Measurements from ENCODE around the gene TMEM207.

The TMEM207 gene

DNA sequence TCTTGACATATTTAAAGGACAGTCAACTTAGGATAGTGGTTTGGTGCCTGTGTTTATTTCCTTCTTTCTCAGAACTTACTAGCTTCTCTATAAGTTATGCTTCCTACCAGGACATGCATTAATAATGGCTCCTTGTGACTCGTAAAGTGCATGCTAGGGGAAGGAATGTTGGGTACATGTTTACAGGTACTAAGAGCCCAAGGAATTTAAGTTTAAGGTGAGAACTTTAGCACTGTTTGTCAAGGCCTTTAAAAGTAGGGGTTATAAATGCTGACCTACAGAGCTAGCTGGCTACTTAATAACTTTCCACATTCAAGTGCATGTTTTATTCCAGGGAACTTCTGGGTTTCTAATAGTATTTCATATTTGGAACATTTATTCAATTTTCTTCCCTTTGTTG lies at the start of gene TMEM207:
Gene TMEM207 (minus strand): TSS at position 101 of the 400 bp plus-strand sequence. CDS start 92 bp downstream, at position 9.
- TF ChIP-seq, protein P1, sequence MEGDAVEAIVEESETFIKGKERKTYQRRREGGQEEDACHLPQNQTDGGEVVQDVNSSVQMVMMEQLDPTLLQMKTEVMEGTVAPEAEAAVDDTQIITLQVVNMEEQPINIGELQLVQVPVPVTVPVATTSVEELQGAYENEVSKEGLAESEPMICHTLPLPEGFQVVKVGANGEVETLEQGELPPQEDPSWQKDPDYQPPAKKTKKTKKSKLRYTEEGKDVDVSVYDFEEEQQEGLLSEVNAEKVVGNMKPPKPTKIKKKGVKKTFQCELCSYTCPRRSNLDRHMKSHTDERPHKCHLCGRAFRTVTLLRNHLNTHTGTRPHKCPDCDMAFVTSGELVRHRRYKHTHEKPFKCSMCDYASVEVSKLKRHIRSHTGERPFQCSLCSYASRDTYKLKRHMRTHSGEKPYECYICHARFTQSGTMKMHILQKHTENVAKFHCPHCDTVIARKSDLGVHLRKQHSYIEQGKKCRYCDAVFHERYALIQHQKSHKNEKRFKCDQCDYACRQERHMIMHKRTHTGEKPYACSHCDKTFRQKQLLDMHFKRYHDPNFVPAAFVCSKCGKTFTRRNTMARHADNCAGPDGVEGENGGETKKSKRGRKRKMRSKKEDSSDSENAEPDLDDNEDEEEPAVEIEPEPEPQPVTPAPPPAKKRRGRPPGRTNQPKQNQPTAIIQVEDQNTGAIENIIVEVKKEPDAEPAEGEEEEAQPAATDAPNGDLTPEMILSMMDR (IDR thresholded peaks at IDR 0.05; ENCODE audit: low read depth, low read length) = no peak
- DNase-seq (ENCODE audit: extremely low read depth, low read depth) = no peak

- TF ChIP-seq, protein P1 (IDR thresholded peaks at IDR 0.05; ENCODE audit: low read depth, low read length) = no peak
These were observed 49.4 kb upstream of the TMEM207 start for GRCh38 chr3:190499122-190499521.

GRCh38 chr3:190498293-190498692 lies 48.6 kb upstream of the TMEM207 start:
- TF ChIP-seq, protein P1 (IDR thresholded peaks at IDR 0.05; ENCODE audit: low read depth, low read length) = no peak
- no peak for DNase-seq (ENCODE audit: extremely low read depth, low read depth)

More at GRCh38 chr3:190499122-190499521, 49.4 kb upstream of the TMEM207 start:
- DNase-seq (ENCODE audit: extremely low read depth, low read depth) = no peak

DNA sequence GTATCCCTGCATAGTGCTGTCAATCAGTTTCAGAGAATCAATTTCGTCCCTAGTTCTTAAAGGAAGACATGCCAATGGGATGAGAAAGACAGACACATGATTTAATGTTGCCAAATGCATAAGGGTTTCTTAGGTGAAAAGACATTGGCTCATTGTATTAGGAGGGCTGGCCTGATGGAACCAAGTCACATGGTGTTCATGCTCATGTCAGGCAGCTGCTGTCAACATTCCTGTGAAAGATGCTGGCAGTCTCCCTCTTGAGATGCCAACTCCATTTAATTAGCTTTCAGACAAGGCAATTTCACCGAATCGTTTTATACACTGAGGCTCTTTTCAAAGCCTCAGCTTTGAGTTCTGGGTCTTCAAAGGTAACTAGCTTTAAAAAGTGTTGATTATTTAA lies 48.1 kb upstream of the TMEM207 start:
- no peak for DNase-seq (ENCODE audit: extremely low read depth, low read depth)
- TF ChIP-seq, protein P1 (IDR thresholded peaks at IDR 0.05; ENCODE audit: low read depth, low read length) = no peak

DNA sequence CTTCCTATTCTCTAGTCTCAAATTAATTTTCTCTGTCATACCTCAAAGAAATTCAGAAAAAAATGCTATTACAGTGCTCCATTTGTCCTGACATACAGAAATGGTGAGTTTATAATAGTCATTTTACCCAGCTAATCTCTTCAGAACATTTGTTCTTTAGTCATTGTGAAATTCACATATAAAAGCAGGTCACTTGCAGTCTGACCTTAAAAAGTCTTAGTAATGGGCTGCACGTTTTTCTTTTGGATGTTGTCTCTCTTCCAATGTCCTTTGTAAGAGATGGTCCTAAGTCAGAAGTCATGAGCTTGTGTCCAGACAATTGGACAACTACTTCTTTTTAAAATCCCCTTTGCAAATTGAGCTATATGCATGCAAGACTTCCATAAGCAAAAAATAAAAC lies 47.2 kb upstream of the TMEM207 start:
- DNase-seq (ENCODE audit: extremely low read depth, low read depth) = no peak
- TF ChIP-seq, protein P1 (IDR thresholded peaks at IDR 0.05; ENCODE audit: low read depth, low read length) = no peak

DNA sequence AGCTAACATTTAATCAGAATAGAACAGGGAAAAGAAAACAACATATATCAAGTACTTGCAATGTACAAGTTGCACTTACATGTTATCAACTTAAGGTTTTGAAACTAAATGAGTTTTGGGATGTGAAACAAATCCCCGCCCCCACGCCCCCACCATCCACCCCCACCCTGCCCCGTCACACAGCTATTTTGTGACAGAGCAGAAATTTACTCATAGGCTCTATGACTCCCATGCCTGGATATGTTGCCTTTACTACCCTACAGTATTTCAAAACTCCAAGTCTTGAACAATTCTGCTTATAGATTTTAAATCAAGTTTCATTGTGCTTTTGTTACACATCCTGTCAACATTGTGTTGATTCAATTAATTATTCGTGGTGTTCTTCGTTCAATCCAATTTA lies 46.1 kb upstream of the TMEM207 start:
- TF ChIP-seq, protein P1 (IDR thresholded peaks at IDR 0.05; ENCODE audit: low read depth, low read length) = no peak
- DNase-seq (ENCODE audit: extremely low read depth, low read depth) = no peak

DNA sequence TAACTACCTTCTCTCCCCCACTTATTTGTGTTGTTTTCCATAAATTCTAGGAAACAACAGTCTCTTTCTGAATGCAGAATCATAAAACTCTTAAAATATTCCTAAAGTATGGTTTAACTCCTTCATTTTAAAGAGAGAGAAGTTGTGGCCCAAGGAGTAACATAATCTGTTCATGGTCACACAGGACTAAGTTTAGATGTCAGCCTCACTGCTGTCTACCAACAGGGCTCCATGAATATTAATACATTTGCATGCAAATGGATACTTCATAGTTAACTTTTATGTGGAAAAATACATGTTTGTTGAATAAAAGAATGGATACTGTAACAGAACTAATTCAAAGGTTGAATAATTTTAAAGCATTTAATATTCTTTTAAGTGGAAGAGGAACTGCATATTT lies 45.7 kb upstream of the TMEM207 start:
- no peak for DNase-seq (ENCODE audit: extremely low read depth, low read depth)
- TF ChIP-seq, protein P1 (IDR thresholded peaks at IDR 0.05; ENCODE audit: low read depth, low read length) = no peak

All from AG09319 (cell line).